Measurements from ENCODE around the gene SORCS3.

DNA sequence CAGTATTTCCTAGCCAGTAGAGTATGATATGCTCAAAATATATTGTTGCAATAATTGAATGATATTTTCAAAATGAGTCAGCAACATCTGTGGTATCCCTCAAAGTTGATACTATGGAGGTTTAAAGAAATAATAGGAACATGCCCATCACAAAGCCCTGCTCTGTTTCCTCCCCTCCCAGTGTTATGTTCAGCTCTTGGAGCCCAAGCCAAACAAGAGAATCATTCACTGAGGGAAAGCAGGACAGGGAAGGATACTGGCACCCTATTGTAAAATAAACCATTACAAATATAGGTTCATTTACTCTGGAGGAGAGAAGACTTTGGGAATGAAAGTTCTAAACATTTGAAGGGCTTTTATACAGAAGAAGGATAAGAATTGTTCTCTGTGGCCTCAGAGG is 37.6 kb downstream of the SORCS3 start:
- TF ChIP-seq, protein P1, sequence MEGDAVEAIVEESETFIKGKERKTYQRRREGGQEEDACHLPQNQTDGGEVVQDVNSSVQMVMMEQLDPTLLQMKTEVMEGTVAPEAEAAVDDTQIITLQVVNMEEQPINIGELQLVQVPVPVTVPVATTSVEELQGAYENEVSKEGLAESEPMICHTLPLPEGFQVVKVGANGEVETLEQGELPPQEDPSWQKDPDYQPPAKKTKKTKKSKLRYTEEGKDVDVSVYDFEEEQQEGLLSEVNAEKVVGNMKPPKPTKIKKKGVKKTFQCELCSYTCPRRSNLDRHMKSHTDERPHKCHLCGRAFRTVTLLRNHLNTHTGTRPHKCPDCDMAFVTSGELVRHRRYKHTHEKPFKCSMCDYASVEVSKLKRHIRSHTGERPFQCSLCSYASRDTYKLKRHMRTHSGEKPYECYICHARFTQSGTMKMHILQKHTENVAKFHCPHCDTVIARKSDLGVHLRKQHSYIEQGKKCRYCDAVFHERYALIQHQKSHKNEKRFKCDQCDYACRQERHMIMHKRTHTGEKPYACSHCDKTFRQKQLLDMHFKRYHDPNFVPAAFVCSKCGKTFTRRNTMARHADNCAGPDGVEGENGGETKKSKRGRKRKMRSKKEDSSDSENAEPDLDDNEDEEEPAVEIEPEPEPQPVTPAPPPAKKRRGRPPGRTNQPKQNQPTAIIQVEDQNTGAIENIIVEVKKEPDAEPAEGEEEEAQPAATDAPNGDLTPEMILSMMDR (IDR thresholded peaks at IDR 0.05; ENCODE audit: low read depth, low read length): no peak
- no peak for TF ChIP-seq POLR2A (IDR thresholded peaks at IDR 0.05; ENCODE audit: extremely low read depth, insufficient read length)
- TF ChIP-seq, protein P2, sequence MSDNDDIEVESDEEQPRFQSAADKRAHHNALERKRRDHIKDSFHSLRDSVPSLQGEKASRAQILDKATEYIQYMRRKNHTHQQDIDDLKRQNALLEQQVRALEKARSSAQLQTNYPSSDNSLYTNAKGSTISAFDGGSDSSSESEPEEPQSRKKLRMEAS (IDR thresholded peaks at IDR 0.05; ENCODE audit: low read depth, low read length): no peak
